Cardiac muscle cell (in vitro differentiated cells and primary cell): Measurements from ENCODE around the gene RNF10. TPM values are rescaled to one million over a fixed set of nuclear protein-coding genes. Genes with fewer than 3 reads are reported as not detected.

Experiments
- DNase-seq, 2 donors: peaks; one replicate each; pipeline versions ENCODE4 v3.0.0 to v3.0.0-alpha.2; 2010 to 2017; ENCODE audit warnings: low read depth in 1 of 2, low spot score in 1 of 2
- H3K27ac ChIP-seq: fragments of 200-600 bp; sonication (generic); 2 replicates; pipeline ENCODE4 v1.5.1; 2016
- H3K27me3 ChIP-seq: fragments of 200-600 bp; sonication (generic); 2 replicates; pipeline ENCODE4 v1.6.0; 2016; ENCODE audit warnings: control low read depth
- H3K36me3 ChIP-seq: fragments of 200-600 bp; sonication (generic); 2 replicates; pipeline ENCODE4 v1.5.1; 2016; ENCODE audit warnings: control low read depth
- H3K4me1 ChIP-seq: fragments of 200-600 bp; sonication (generic); 2 replicates; pipeline ENCODE4 v1.8.1; 2017; ENCODE audit warnings: low read depth, mild to moderate bottlenecking, mixed run types
- H3K4me3 ChIP-seq: fragments of 200-600 bp; sonication (generic); 2 replicates; pipeline ENCODE4 v1.5.1; 2016; ENCODE audit warnings: mild to moderate bottlenecking
- H3K9me3 ChIP-seq: fragments of 200-600 bp; sonication (generic); 2 replicates; pipeline ENCODE4 v1.5.1; 2017; ENCODE audit warnings: low read depth, mild to moderate bottlenecking, control low read depth
- polyA plus RNA-seq: library from polyadenylated mRNA; unstranded; fragments of >200 nt; fragmentation: Nextera tagmentation; extraction: Ambion mirVana; gene quantifications from 2 replicates; pipeline ENCODE4 v1.2.1, GENCODE V29; 2016
- total RNA-seq: library from RNA; depleted of rRNA; stranded (reverse); fragments of >200 nt; gene quantifications from 2 replicates; pipeline ENCODE4 v1.2.3, GENCODE V29; 2016
- TF ChIP-seq, protein P1 (sequence below): IDR thresholded peaks from 2 replicates; pipeline ENCODE4 v1.5.1; 2012; ENCODE audit warnings: low read depth, mild to moderate bottlenecking, low read length

Gene RNF10
- total and polyA plus RNA-seq, 2 experiments from 2014 or later: 107 to 210 TPM

DNA sequence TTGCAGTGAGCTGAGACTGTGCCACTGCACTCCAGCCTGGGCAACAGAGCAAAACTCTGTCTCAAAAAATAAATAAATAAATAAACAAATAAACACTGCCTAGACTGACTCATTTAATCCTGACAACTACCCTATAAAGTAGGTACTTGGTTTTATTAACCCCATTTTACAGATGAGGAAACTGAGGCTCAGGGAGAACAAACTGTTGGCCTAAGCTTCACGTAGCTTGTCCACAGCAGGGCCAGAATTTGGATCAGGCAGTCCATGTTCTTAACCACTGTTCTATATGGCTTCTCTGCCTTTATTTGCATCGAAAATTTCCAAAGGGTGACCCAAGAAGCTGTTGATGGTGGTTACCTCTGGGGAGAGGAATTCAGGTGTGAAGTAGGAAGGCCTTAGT, 52.7 kb downstream of the RNF10 start:
- Histone ChIP-seq H3K9me3 (no peaks in the 10 kb centered on the region), H3K4me1 (no peaks in the 10 kb centered on the region), H3K27me3 (peaks cover 28% of the 10 kb centered on the region), H3K4me3 (no peak overlapping the region), H3K27ac (no peak overlapping the region), H3K36me3 (no peaks in the 10 kb centered on the region)
- DNase-seq: no peak
- TF ChIP-seq, protein P1, sequence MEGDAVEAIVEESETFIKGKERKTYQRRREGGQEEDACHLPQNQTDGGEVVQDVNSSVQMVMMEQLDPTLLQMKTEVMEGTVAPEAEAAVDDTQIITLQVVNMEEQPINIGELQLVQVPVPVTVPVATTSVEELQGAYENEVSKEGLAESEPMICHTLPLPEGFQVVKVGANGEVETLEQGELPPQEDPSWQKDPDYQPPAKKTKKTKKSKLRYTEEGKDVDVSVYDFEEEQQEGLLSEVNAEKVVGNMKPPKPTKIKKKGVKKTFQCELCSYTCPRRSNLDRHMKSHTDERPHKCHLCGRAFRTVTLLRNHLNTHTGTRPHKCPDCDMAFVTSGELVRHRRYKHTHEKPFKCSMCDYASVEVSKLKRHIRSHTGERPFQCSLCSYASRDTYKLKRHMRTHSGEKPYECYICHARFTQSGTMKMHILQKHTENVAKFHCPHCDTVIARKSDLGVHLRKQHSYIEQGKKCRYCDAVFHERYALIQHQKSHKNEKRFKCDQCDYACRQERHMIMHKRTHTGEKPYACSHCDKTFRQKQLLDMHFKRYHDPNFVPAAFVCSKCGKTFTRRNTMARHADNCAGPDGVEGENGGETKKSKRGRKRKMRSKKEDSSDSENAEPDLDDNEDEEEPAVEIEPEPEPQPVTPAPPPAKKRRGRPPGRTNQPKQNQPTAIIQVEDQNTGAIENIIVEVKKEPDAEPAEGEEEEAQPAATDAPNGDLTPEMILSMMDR: no peak

GRCh38 chr12:120588371-120588770, 54.2 kb downstream of the RNF10 start:
- no peak for DNase-seq
- no peaks in the 10 kb centered on the region for H3K36me3 ChIP-seq
- TF ChIP-seq, protein P1: no peak
- no peaks in the 10 kb centered on the region for H3K9me3 ChIP-seq
- no peak overlapping the region for H3K4me3 ChIP-seq
- H3K27me3 ChIP-seq: peaks cover 28% of the 10 kb centered on the region
- H3K4me1 ChIP-seq: no peaks in the 10 kb centered on the region
- no peak overlapping the region for H3K27ac ChIP-seq

DNA sequence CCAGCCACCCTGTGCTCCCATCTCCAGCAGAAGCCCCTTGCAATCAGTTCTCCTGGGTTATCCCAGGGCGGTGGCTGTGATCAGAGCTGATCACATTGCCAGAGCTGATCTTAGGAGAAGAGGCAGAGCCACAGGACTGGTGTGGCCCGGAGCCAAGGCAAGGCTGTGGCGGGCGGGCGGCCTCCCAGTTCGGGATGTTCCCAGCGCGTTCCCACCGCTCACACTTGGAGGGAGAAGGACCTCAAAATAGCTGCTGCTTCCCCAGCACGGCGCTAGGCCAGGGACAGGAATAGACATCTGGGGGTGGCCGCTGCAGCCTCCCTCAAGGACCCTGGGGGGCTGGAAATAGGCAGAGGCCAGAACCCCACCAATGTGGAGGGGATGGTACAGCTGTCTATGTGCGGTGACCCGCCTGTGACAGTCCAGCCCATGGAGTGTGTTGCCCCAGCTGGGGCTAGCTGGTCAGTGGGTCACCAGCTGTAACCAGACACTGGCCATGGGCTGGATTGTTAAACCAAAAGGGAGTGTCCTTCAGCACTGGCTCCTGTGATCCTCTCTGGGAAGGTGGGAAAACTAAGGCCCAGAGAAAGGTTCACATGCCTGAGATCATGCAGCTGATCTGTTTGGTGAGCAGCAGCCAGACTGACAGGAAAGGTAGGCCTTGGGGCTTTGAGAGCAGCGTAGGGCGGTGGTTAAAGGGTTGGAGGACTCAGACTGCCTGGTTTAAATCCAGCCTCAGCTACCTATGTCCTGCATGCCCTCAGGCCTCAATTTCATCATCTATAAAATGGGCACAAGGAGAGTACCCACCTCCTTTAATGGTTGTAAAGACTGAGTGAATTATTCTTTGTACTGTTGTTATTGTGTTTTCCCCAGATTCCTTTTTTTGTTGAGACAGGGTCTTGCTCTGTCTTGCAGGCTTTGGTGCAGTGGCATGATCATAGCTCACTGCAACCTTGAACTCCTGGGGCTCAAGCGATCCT, 55.1 kb downstream of the RNF10 start:
- no peaks in the 10 kb centered on the region for H3K4me1 ChIP-seq
- peaks cover 21% of the 10 kb centered on the region for H3K27me3 ChIP-seq
- no peaks in the 10 kb centered on the region for H3K36me3 ChIP-seq
- H3K9me3 ChIP-seq: no peaks in the 10 kb centered on the region
- TF ChIP-seq, protein P1: no peak
- H3K27ac ChIP-seq: no peak overlapping the region
- no peak overlapping the region for H3K4me3 ChIP-seq
- no peak for DNase-seq

- H3K36me3 ChIP-seq: no peaks in the 10 kb centered on the region
- H3K27ac ChIP-seq: no peak overlapping the region
- TF ChIP-seq, protein P1: no peak
- no peaks in the 10 kb centered on the region for H3K4me1 ChIP-seq
- no peak for DNase-seq
- no peak overlapping the region for H3K4me3 ChIP-seq
- H3K9me3 ChIP-seq: no peaks in the 10 kb centered on the region
- peaks cover 5% of the 10 kb centered on the region for H3K27me3 ChIP-seq
Measured at GRCh38 chr12:120590741-120591407, 56.7 kb downstream of the RNF10 start.

DNA sequence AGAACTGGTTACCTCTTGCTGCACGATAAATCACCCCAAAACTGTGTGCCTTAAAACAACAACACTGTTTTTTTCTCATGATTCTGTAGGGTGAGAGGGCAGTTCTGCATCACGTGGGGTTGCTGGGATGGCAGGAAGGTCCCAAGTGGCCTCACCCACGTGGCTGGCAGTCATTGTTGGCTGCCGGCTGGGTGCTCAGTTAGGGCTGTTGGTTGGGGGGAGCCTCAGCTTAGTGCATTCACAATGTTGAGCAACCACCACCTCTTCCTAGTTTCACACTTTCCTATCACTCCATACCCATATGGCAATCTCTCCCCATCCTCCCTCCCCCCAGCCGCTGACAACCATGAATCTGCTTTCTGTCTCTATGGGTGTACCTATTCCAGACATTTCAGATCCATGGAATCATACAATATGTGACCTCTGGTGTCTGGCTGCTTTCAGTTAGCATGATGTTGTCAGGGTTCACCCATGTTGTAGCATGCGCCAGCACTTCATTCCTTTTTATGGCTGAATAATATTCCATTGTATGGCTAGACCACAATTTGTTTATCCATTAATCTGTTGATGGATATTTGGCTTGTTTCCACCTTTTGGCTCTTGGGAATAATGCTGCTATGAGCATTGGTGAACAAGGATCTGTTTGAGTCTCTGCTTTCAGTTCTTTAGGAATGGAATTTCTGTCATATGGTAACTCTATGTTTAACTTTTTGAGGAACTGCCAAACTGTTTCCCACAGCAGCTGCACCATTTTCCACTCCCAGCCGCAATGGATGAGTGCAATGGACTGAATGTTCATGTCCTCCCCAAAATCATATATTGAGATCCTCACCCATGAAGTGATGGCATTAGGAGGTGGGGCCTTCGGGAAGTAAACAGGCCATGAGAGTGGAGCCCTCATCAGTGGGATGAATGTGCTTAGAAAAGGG, 58.2 kb downstream of the RNF10 start:
- Histone ChIP-seq H3K27me3 (no peaks in the 10 kb centered on the region), H3K9me3 (no peaks in the 10 kb centered on the region), H3K4me1 (no peaks in the 10 kb centered on the region), H3K27ac (no peak overlapping the region), H3K4me3 (no peak overlapping the region), H3K36me3 (no peaks in the 10 kb centered on the region)
- TF ChIP-seq, protein P1: no peak
- DNase-seq: no peak
